NCI-H1048 (cell line): ENCODE measurements around the gene SIRPD.
"Not testable (repeated sequence)": the region's sequence is repeated elsewhere in the genome, so short reads cannot be mapped to it uniquely, and the experiment has no call there.

Experiments
- DNase-seq: peaks from one replicate; lab custom pipeline; 2025; lab: John Stamatoyannopoulos, UW

The SIRPD gene

DNA sequence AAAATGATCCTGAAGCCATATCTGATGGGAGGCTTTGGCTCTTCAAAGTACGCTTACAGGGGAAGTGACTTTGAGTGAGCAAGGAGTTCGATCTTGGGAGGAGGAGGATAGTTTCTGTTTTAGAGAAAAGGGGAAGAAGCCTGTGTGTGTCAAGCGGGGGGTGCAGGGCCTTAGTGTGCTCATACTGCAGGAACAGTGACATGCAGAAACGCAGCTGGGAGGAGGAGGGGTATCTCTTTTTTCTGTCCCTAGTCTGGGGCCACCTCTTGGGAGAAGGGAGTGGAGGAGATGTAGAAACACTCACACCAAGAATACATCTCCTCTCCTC is 19.8 kb downstream of the SIRPD start:
- no peak for DNase-seq

DNA sequence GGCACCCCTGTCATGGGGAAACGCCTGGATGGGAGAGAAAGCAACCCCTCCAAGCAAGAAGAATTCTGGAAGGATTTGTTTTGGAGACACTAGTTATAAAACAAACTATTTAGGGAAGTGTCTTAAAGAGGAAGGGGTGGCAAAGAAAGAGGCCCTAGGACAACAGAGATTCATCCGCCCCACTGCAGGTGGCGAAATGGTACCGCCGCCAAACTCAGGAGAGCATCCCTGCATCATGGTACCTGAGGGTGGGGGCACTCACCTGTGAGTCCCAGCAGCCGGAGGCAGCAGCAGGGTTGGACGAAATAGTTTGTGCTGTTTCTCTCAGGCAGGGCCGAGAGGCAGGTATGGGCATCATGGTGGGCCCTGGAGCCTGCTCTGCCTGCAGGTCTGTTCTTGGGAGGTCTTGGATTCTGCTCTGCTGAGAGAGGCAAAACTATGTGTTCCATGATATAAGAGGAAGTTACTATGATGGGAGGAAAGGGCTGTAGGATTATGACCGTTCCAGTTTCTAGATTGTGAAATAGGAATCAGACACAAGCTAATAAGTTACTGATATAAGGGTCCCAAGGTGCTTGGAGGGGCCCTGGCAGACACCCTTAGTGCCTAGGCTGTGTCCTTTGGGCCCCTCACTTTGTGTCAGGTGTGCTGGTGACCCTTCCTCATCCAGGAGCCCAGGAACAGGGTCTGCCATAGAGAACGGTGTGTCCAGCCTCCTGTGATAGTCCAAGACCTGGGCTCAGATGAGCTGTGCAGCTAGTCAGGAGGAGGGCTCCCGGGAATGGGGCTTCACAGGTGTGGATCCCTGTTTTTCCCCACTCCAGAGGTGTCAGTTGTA is 20.4 kb downstream of the SIRPD start:
- no peak for DNase-seq

DNA sequence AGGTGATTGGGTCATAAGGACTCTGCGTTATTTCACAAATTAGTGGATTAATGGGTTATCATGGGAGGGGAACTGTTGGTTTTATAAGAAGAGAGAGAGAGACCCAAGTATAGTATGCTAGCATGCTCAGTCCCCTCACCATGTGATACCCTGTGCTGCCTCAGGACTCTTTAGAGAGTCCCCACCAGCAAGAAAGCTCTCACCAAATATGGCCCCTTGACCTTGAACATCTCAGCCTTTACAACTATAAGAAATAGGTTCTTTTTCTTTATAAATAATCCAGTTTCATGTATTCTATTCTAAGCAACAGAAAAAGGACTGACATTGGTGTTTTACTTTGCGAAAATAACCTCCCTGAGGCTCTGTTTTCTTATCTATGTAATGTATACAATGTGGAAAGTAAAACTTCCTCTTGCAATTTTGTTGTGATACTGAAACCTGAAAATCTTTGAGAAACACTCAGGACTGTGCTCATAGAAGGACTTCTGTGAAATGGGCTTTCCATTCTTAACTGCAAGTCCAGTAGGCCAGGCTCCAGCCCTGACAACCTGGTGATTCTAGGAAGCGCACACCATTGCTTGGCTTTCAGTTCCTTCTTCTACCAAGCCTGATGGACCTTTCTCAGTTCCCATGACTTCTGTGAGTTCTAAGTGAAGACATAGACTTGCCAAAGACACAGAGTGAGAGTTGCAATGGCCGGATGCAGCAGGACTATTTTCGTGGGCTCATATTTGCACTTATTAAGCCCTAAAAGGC is 21.9 kb downstream of the SIRPD start:
- DNase-seq: no peak

DNA sequence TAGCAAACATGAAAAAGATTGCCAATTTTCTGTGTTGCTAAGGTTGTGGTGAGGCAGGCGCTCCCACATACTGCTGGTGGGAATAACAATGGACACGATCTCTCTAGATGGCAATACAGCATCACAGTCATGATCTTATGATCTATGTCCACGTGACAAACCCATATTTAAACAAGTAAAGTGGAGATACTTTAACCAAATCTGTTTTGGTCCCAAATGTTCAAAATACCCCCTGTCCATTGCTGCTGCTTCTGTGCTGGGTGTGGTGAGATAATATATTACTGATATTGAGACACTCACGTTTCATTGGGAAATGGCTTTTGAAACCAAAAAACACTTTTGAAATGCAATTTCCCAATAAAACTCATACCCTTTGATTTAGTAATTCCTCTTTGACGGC is 23.0 kb downstream of the SIRPD start:
- DNase-seq: no peak

DNA sequence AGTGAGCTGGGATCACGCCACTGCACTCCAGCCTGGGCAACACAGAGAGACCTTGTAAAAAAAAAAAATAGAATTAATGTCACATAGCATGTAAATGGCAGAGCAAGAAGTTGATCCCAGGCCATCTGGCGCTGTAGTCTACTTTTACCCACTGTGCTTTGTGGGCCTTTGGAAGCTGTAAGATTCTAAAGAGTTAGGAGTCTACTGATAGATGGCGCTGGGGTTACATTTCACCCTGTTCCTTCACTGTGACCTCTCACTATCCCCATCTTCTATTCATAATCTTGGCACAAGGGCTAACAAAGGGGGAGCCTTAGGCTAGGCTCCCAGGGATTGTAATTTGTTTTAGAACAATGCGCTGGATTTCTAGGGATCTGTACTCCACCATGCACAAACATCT is 24.4 kb downstream of the SIRPD start:
- DNase-seq: no peak

DNA sequence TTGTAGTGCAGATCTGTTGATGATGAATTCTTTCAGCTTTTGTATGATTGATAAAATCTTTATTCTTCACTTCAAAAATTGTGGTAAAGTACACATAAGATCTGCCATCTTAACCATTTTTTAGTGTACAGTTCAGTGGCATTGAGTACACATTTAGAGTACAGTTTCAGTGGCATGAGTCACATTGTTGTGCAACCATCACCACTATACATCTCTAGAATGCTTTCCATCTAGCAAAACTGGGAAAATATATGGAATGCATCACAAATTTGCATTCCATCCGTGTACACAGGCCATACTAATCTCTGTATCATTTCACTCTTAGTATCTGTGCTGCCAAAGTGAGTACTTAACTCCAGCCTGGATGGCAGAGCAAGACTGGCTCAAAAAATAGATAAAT is 28.7 kb downstream of the SIRPD start:
- DNase-seq: no peak

DNA sequence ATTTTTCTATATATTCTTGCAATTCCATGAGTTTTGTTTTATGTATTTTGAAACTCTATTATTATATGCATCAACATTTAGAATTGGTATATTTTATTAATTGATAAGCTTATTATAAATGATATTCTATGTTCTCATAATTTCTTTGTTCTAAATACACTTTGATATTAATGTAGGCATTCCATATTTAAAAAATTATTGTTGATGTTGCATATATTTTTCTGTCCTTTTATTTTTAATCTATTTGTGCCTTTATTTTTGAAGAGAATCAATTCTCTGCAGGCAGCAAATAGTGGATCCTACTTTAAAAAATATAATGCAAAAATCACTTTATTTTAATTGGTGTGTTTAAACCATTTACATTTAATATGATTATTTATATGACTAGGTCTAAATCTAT is 29.6 kb downstream of the SIRPD start:
- no peak for DNase-seq

DNA sequence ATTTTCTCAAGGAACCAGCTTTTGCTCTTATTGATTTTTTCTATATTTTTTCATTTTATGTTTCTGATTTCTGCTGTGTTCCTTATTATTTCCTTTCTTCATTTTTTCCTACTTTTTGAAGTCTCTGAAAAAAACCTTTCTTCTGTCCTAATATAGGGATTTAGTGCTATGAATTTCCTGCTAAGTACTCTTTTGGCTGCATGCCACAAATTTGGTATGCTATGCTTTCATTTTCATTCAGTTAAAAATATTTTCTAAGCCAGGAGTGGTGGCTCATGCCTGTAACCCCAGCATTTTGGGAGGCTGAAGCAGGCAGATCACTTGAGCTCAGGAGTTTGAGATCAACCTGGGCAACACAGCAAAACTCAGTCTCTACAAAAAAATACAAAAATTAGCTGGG is 30.6 kb downstream of the SIRPD start:
- no peak for DNase-seq

DNA sequence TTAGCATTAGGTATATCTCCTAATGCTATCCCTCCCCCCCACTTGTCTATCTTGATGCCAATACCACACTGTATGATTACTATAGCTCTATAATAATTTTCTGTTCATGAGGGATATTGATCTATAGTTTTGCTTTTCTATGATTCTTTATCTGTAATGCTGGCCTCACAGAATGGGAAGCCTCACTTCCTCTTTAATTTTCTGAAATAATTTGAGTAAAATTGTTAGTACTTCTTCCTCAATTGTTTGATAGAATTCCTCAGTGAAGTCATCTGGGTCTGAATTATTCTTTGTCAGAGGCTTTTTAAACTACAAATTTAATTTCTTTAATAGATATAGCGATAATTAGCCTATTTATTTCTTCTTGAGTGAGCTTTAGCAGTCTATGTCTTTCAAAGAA is 31.2 kb downstream of the SIRPD start:
- DNase-seq: no peak

DNA sequence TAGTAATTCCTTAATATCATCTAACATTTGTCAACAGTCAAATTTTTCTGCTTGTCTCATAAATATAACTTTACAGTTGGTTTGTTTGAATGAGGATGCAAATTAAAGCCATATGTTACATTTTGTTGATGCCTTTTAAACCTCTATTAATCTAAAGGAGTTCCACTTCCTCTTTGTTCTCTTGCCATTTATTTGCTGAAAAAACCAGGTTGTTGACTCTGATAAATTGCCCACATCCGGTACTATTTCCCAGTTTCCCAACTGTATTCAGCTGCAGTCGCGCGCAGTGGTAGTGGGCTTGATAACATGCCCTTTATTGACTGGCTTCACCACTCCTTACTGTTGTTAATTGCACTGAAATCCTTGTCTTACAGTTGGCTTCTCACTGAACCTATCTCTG is 33.5 kb downstream of the SIRPD start:
- no peak for DNase-seq

DNA sequence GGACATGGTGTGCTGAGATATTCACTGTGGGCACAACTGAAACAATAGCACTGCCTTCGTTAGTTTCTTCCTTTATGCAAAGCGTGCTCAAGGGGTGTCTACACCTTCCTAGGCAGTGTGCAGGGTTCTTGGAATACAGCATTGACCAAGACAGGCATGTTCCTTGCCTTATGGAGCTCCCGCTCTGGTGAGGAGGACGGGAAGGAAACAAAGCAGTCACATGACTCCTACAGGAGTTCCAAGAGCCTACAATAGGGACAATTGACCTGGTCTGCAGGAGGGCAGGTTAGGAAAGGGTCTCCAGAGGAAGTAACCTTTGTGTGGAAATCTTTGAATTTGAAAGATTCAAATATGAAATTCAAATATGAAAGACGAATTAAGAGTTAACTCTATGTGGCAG is 40.5 kb downstream of the SIRPD start:
- no peak for DNase-seq

DNA sequence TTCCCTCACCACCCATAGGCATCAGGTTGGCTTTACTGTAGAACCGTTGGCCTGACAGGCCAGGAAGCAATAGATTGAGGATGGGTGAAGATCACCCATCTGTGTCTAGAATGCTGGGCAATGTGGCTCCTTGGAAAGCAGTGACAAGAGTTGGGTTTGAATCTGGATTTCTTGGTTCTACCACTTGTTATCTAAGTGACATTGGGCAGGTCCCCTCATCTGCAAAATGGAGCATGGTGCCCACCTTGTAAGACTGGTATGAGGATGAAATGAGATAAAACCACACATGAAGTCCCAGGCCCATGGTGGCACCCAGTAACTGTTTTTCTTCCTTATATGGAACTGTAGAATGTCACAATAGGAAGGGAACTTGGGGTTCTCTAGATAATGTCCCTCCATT is 43.7 kb downstream of the SIRPD start:
- DNase-seq: no peak

DNA sequence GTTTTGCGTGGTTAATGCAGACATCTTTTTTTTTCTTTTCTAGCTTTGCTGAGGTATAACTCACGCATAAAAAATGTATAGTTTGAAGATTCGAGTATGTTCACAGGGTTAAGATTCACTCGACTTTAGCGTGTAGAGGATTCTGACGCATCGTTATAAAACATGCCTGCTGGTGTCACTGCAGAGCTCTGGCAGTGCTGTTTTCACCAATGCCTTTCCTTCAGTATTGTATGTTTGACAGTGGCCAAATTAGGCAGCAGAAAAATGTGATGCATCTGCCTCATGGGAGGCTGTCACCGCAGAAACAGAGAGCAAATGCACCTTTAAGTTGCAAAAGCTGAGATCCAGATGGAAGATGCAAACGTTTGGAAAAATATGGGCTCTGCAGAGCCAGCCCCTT is 48.3 kb downstream of the SIRPD start:
- DNase-seq: no peak

DNA sequence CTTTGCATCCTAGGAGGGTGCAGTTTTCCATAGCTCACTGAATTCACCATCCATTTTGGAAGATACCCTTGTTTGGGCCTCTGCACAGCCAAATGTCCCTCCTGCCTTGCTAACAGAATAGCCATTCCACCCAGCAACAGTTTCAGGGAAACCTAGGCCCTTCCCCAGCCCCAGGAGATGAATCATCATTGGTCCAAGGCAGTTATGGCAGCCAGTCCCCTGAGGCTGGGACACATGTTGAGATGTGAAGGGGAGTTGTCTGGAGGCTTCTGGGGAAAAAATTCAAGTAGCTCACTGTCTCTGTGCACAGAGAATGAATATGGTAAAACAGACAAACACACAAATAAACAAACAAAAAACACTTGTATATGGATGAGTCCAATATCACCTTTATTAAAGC is 48.9 kb downstream of the SIRPD start:
- no peak for DNase-seq

DNA sequence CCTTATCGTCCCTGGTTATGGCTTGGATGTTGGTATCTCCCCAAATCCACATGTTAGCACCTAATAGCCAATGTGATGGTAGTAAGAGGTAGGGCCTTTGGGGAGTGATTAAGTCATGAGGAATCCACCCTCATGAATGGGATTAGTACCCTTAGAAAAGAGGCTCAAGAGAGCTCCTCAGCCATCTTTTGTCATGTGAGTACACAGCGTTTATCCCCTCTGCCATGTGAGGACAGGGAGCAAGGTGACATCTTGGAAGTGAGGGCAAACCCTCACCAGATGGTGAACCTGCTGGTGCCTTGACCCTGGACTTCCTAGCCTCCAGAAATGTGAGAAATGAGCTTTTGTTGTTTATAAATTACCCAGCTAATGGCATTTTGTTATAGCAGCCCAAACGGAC is 50.2 kb downstream of the SIRPD start:
- no peak for DNase-seq

DNA sequence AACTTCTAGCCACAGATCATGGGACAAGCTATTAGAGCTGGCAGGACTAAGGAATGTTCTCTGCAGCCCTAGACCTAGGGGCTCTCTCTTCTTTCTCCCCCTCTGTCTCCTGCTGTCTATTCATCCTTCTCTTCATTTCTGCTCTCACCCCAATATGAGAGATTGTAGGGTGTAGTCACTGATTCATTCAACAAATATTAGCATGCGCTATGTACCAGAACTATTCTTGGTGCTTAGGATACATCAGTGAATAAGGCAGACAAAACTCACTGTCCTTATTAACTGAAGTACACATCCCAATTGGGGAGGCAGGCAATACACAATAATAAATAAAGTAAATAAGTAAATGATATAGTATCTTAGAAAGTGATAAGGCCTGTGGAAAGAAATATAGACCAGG is 51.6 kb downstream of the SIRPD start:
- DNase-seq: no peak

DNA sequence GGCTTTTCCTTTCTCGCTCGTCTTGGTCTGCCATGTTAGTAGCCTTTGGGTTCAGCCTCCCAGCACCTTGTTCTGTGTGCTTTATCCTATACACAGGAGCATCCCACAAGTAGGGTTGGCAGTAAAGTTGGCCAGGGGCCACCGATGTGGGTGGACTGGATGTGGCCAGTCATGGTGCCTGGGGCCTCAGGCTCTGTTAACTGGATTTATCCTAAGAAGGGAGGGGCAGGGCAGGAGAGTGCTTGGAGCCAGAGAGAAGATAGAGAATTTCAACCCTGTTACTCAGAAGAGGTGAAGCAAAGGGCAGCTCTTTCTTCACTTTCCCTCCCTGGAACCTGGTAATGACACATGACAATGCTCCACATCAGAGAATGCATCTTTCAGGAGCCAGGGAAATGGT is 52.1 kb downstream of the SIRPD start:
- DNase-seq: no peak

DNA sequence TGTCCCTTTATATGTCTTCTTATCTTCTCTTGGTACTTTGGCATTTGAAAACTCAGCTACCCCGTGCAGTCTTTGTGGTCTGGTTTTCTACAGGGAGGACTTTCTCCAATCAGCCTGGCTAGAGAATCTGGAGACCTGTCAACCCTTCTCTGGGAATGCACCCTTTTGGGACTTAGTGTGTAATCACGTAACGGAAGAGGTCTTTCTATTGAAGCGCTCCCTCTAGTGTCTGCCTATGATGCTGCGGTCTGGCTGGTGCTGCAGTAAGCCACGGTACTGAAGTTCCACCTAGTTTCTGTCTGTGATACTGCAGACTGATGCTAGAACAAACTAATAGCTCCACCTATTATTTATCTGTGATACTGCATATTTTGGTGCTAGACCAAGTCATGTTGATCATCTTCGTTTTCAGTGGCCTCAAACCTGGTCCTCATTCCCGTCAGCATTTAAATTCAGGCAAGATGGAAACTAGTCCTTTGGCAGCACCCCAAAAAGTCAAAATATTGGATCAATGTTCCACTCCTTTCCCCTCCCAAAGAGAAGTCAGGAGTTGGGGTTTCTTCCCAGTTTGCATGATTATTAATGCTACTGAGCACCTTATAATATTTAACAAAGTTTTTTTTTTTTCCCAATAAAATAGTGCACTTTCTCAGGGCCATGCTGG is 53.8 kb downstream of the SIRPD start:
- DNase-seq: peak; percentile 54

DNA sequence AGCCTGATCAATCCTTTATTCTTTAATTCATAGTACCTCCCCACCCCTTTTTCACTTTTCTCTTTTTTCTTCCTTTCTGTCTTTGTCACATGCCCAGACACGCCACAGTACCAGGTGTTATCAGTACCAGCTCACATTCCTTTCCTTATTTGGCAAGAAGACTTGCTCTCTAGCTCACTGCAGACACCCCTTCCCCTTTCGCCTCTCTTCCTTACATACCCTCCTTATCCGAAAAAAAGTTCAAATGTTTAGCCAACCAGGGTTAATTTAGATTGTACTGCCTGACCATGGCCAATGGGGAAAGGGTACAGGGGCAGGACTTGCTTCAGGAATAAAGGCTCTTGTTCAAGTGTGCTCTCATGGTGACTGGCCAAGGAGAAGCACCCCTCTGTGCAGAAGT is 57.0 kb downstream of the SIRPD start:
- no peak for DNase-seq

DNA sequence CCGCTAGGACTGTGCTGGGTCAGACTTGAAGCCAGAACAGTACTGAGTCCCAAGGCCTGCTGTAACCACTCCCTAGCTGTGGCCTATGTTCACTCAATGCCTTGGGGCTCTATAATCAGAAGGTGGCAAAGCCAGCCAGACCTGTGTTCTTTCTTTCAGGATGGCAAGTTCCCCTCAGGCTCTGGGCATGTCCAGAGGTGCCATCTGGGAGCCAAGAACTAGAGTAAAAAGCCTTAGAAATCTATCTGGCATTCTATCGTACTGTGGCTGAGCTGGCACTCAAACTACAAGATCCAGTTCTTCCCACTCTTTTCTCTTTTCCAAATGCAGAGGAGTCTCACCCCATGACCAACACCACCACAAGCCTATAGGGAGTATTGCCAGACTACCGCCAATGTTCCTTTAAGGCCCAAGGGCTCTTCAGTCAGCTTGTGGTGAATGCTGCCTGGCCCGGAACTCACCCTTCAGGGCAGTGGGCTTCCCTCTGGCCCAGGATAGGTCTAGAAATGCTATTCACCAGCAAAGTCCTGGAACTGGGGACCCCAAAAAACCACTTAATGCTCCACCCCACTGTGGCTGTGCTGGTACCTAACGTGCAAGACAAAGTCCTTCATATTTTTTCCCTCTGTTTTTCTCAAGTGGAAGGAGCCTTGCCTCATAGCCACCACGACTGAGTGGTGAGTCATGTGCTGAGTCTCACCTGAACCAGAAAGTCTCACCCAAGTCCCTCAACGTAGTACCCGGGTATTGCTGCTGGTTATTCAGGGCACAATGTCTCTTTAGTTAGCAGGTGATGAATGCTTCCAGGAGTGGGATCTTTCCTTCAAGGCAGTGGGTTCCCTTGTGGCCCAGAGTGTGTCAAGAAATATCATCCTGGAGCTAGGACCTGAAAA is 57.7 kb downstream of the SIRPD start:
- DNase-seq: no peak

DNA sequence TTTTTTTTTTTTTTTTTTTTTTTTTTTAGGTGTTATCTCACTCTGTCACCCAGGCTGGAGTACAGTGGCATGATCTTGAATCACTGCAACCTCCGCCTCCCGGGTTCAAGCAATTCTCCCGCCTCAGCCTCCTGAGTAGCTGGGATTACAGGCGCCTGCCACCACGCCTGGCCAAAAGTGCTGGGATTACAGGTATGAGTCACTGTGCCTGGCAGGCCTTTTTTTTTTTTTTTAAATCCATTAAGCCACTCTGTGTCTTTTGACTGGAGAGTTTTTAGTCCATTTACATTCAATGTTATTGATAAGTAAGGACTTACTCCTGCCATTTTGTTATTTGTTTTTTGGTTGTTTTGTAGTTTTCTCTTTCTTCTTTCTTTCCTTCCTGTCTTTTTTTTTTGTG is 60.1 kb downstream of the SIRPD start:
- not testable (repeated sequence) for DNase-seq

DNA sequence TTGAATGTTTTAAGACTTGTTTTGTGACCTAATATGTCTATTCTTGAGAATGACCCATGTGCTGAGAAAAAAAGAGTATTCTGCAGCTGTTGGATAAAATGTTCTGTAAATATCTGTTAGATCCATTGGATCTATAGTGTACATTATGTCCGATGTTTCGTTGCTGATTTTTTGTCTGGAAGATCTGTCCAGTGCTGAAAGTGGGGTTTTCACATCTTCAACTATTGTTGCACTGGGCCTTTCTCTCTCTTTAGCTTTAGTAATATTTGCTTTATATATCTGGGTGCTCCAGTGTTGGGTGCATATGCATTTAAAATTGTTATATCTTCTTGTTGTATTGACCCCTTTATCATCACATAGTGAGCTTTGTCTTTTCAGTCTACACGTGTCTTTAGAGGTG is 60.6 kb downstream of the SIRPD start:
- no peak for DNase-seq
